ENCODE data around the gene PLPP4.

DNA sequence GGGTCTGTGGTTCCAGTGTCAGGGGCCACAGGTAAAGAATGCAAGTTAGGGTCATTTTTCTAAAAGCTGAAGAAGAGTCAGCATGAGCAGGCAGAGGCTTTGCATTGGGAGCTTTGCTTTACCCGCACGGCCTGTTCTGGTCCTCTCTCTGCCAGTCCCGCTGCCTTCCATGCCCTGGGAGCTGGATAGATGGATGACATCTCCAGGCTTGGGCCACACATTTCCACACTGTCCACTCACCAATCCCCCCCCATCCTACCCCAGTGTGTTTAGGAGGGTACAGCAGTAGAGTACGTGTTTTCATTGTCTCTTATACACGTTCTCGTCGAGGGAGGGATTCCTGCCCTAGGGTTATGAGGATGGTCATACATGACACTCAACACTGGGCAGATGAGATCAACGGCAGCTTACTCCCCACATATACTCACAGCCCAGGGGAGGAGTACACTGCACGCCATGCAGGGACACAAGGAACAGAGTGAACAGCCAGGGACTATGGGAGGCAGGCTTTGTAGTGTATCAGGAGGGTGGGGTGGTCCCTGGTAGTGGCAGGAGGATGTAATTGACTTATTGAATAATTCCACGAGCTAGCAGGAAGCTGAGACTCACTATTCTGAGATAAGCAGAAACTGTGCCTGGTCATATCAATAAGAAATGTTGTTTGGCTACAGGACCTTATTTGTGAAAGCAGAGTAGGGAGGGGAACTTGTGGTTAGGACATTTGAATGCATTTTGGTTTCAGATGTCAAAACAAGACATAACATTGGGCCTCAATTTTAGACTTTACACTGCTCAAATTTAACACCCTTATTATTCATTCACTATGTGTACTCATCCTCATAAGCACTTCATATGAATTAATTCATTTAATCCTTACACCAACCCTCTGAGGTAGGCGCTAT, 36.6 kb downstream of the PLPP4 start:
- TF ChIP-seq, protein P1, sequence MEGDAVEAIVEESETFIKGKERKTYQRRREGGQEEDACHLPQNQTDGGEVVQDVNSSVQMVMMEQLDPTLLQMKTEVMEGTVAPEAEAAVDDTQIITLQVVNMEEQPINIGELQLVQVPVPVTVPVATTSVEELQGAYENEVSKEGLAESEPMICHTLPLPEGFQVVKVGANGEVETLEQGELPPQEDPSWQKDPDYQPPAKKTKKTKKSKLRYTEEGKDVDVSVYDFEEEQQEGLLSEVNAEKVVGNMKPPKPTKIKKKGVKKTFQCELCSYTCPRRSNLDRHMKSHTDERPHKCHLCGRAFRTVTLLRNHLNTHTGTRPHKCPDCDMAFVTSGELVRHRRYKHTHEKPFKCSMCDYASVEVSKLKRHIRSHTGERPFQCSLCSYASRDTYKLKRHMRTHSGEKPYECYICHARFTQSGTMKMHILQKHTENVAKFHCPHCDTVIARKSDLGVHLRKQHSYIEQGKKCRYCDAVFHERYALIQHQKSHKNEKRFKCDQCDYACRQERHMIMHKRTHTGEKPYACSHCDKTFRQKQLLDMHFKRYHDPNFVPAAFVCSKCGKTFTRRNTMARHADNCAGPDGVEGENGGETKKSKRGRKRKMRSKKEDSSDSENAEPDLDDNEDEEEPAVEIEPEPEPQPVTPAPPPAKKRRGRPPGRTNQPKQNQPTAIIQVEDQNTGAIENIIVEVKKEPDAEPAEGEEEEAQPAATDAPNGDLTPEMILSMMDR (IDR thresholded peaks at IDR 0.05 in 8 of 11, conservative IDR thresholded peaks at IDR 0.05 in 3 of 11): no peak
- TF ChIP-seq POLR2A (IDR thresholded peaks at IDR 0.05) (no peak), POLR2AphosphoS5 (IDR thresholded peaks at IDR 0.05) (no peak)
